K562 (cell line): Measurements from ENCODE around the gene CCDC194. TPM values are rescaled to one million over a fixed set of nuclear protein-coding genes. Genes with fewer than 3 reads are reported as not detected.
A peak's percentile ranks its signal among the peaks of the same experiment; 100 is the strongest.

Experiments
- CAMTA2 ChIP-seq: fragments of 250-450 bp; sonication (Bioruptor Pico); conservative IDR thresholded peaks from 2 replicates; pipeline ENCODE4 v1.5.1; 2022
- EHMT2 ChIP-seq: fragments of 450-650 bp; IDR thresholded peaks from 2 replicates; pipeline ENCODE4 v1.6.1; 2018; ENCODE audit warnings: antibody characterized with exemption
- GTF2E2 ChIP-seq: fragments of 200-800 bp; sonication (Bioruptor generic); IDR thresholded peaks from 2 replicates; pipeline ENCODE4 v1.6.1; 2016; ENCODE audit warnings: missing genetic modification characterization, missing compliant biosample characterization
- NCOA1 ChIP-seq: fragments of 450-650 bp; IDR thresholded peaks from 2 replicates; pipeline ENCODE4 v1.6.1; 2016; ENCODE audit warnings: low read depth
- NFIX ChIP-seq: fragments of 250-450 bp; sonication (Bioruptor Pico); IDR thresholded peaks from 2 replicates; pipeline ENCODE4 v1.4.0; 2020; ENCODE audit warnings: low read depth, mild to moderate bottlenecking, moderate library complexity
- PCBP1 ChIP-seq: fragments of 200-400 bp; formaldehyde crosslinking; IDR thresholded peaks from 2 replicates; pipeline ENCODE4 v1.6.1; 2018; ENCODE audit warnings: mild to moderate bottlenecking, low read depth, low read length; ENCODE audit not compliant: poor library complexity, severe bottlenecking
- PHTF2 ChIP-seq: fragments of 250-450 bp; sonication (Bioruptor Pico); IDR thresholded peaks from 2 replicates; pipeline ENCODE4 v1.5.0; 2021; ENCODE audit warnings: mild to moderate bottlenecking
- PYGO2 ChIP-seq: fragments of 450-650 bp; IDR thresholded peaks from 2 replicates; pipeline ENCODE4 v1.6.1; 2016; ENCODE audit warnings: mild to moderate bottlenecking, missing genetic modification characterization, moderate library complexity, missing compliant biosample characterization
- RFX1 ChIP-seq: fragments of 450-650 bp; IDR thresholded peaks from 2 replicates; pipeline ENCODE4 v1.6.1; 2016; ENCODE audit warnings: mild to moderate bottlenecking, moderate library complexity
- SPI1 ChIP-seq: IDR thresholded peaks from 2 replicates; pipeline ENCODE4 v1.6.1; 2011; ENCODE audit warnings: low read depth, low read length, control low read depth, borderline replicate concordance
- STAG1 ChIP-seq: sonication (generic); formaldehyde crosslinking; IDR thresholded peaks from 2 replicates; pipeline ENCODE4 v1.5.0; 2020; ENCODE audit warnings: missing genetic modification reagents, borderline replicate concordance
- TAF1 ChIP-seq: IDR thresholded peaks from 2 replicates; pipeline ENCODE4 v1.6.1; 2011; ENCODE audit warnings: mild to moderate bottlenecking, low read length, moderate library complexity; ENCODE audit not compliant: insufficient read depth, control insufficient read depth, severe bottlenecking; ENCODE audit errors: extremely low read depth
- VEZF1 ChIP-seq: fragments of 200-800 bp; sonication (Bioruptor generic); IDR thresholded peaks from 2 replicates; pipeline ENCODE4 v1.6.1; 2017; ENCODE audit warnings: missing genetic modification characterization, missing compliant biosample characterization
- XRCC4 ChIP-seq: IDR thresholded peaks from one replicate; pipeline ENCODE4 v1.6.1; 2011; ENCODE audit not compliant: insufficient read depth, insufficient read length; ENCODE audit errors: extremely low read depth
- ZC3H8 ChIP-seq: fragments of 450-650 bp; IDR thresholded peaks from 2 replicates; pipeline ENCODE4 v1.6.1; 2017
- ZNF133 ChIP-seq: fragments of 250-450 bp; sonication (Bioruptor Pico); IDR thresholded peaks from 2 replicates; pipeline ENCODE4 v1.4.0; 2020; ENCODE audit warnings: mild to moderate bottlenecking
- ZNF232 ChIP-seq: sonication (generic); formaldehyde crosslinking; IDR thresholded peaks from 2 replicates; pipeline ENCODE4 v1.8.0; 2022; ENCODE audit warnings: mild to moderate bottlenecking, missing genetic modification reagents
- ZNF311 ChIP-seq: fragments of 250-450 bp; sonication (Bioruptor Pico); IDR thresholded peaks from 2 replicates; pipeline ENCODE4 v1.4.0; 2020; ENCODE audit warnings: mild to moderate bottlenecking, moderate library complexity
- ZNF655 ChIP-seq: fragments of 250-450 bp; sonication (Bioruptor Pico); IDR thresholded peaks from 2 replicates; pipeline ENCODE4 v1.5.0; 2021
- ZNF707 ChIP-seq: fragments of 250-450 bp; sonication (Bioruptor Pico); conservative IDR thresholded peaks from 2 replicates; pipeline ENCODE4 v1.8.0; 2022; ENCODE audit warnings: inconsistent platforms, mild to moderate bottlenecking, moderate library complexity
- polyA plus RNA-seq, 8 experiments: library from polyadenylated mRNA; depleted of rRNA in 4 of 8; stranded (reverse) in 5 of 8; unstranded in 3 of 8; fragments of >200 nt; fragmentation: Nextera tagmentation in 2 of 8; fragmentation: Illumina TruSeq in 1 of 8; extraction: Ambion mirVana in 2 of 8; extraction: Trizol in 1 of 8; gene quantifications; 2 replicates each; pipeline versions ENCODE4 v1.2.1 to v1.2.3, GENCODE V29; 2011 to 2014; ENCODE audit warnings: inconsistent platforms in 1 of 8, missing spikeins in 1 of 8
- total RNA-seq, 7 experiments: library from RNA; depleted of rRNA in 6 of 7; stranded (reverse); fragments of >200 nt in 6 of 7; fragmentation: Illumina TruSeq in 2 of 7; extraction: Trizol in 2 of 7; gene quantifications; 2 replicates each; pipeline versions ENCODE4 v1.2.1 to v1.2.3, GENCODE V29; 2011 to 2021; ENCODE audit warnings: low replicate concordance in 1 of 7
- TF ChIP-seq, protein P1 (sequence below): sonication (generic); formaldehyde crosslinking; IDR thresholded peaks from 2 replicates; pipeline ENCODE4 v1.9.0; 2022; ENCODE audit warnings: mild to moderate bottlenecking, missing genetic modification reagents
- TF ChIP-seq, protein P2 (sequence below): fragments of 250-450 bp; sonication (Bioruptor Pico); IDR thresholded peaks from 2 replicates; pipeline ENCODE4 v1.8.0; 2022; ENCODE audit warnings: moderate library complexity, mild to moderate bottlenecking, inconsistent platforms
- TF ChIP-seq, protein P3 (sequence below): sonication (generic); formaldehyde crosslinking; IDR thresholded peaks from 2 replicates; pipeline ENCODE4 v1.8.1; 2022; ENCODE audit warnings: missing genetic modification reagents

Gene CCDC194
- total and polyA plus RNA-seq, 9 of the 15 experiments (the other 6 are each of a cell fraction or from before 2014, with no cell fraction given) = 0.13 to 1.3 (median 0.39) TPM; not detected in 3

GRCh38 chr19:17405250-17406045, 11.5 kb upstream of the CCDC194 start, which contains the start of gene BST2 (continued):
- peak; percentile 22; the same call in 1 of the 2 replicates for TF ChIP-seq VEZF1 (CRISPR knock-in tag)
- TF ChIP-seq SPI1 = peak; percentile 55; the same call in 1 of the 2 replicates
- no peak for TF ChIP-seq ZNF133 (CRISPR knock-in tag)
- no peak for TF ChIP-seq XRCC4
- no peak for TF ChIP-seq ZNF707 (CRISPR knock-in tag)
- no peak for TF ChIP-seq NCOA1
- no peak for TF ChIP-seq NFIX (CRISPR knock-in tag)
- no peak for TF ChIP-seq STAG1
- TF ChIP-seq, protein P1, sequence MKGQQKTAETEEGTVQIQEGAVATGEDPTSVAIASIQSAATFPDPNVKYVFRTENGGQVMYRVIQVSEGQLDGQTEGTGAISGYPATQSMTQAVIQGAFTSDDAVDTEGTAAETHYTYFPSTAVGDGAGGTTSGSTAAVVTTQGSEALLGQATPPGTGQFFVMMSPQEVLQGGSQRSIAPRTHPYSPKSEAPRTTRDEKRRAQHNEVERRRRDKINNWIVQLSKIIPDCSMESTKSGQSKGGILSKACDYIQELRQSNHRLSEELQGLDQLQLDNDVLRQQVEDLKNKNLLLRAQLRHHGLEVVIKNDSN = no peak
- TF ChIP-seq, protein P2, sequence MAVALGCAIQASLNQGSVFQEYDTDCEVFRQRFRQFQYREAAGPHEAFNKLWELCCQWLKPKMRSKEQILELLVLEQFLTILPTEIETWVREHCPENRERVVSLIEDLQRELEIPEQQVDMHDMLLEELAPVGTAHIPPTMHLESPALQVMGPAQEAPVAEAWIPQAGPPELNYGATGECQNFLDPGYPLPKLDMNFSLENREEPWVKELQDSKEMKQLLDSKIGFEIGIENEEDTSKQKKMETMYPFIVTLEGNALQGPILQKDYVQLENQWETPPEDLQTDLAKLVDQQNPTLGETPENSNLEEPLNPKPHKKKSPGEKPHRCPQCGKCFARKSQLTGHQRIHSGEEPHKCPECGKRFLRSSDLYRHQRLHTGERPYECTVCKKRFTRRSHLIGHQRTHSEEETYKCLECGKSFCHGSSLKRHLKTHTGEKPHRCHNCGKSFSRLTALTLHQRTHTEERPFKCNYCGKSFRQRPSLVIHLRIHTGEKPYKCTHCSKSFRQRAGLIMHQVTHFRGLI (CRISPR knock-in tag) = no peak
- peak; percentile 59; the same call in 1 of the 2 replicates for TF ChIP-seq PHTF2 (CRISPR knock-in tag)
- TF ChIP-seq TAF1 = peak; percentile 30
- no peak for TF ChIP-seq PYGO2 (tag)
- no peak for TF ChIP-seq EHMT2
- TF ChIP-seq ZC3H8 = no peak
- peak; percentile 75; the same call in 1 of the 2 replicates for TF ChIP-seq GTF2E2 (tag)
- TF ChIP-seq ZNF311 (CRISPR knock-in tag) = no peak
- TF ChIP-seq, protein P3, sequence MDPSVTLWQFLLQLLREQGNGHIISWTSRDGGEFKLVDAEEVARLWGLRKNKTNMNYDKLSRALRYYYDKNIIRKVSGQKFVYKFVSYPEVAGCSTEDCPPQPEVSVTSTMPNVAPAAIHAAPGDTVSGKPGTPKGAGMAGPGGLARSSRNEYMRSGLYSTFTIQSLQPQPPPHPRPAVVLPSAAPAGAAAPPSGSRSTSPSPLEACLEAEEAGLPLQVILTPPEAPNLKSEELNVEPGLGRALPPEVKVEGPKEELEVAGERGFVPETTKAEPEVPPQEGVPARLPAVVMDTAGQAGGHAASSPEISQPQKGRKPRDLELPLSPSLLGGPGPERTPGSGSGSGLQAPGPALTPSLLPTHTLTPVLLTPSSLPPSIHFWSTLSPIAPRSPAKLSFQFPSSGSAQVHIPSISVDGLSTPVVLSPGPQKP = no peak
- no peak for TF ChIP-seq PCBP1
- TF ChIP-seq CAMTA2 = no peak
- TF ChIP-seq RFX1 = no peak
- TF ChIP-seq ZNF655 (CRISPR knock-in tag) = no peak
- TF ChIP-seq ZNF232 = no peak
